ENCODE results near the gene MYRIP. TPM values are rescaled to one million over a fixed set of nuclear protein-coding genes. Genes with fewer than 3 reads are reported as not detected.

The MYRIP gene
- total and polyA plus RNA-seq, 10 of the 15 experiments (the other 5 are each of a cell fraction or from before 2014, with no cell fraction given), result 0.03 to 0.08 (median 0.04) TPM; not detected in 6

DNA sequence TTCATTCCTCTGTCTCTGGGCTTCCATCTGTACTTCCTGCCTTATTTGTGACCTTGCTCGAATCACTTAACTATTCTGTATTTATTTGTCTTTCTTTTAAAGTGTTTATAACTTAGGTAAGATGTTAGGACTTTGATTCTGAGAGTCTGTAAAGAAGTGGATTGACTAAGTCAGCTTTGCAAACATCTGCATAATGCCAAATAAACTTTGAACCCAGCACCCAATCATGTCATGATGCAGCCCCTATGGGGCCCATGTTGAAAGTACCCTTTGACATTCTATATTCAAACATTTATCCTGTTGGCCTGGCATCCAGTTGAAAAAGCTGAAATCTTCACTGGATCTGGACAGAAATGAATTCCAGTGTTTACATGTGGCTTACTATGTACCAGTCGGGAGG lies 3.8 kb upstream of the MYRIP start (continued):
- TF ChIP-seq, protein P1, sequence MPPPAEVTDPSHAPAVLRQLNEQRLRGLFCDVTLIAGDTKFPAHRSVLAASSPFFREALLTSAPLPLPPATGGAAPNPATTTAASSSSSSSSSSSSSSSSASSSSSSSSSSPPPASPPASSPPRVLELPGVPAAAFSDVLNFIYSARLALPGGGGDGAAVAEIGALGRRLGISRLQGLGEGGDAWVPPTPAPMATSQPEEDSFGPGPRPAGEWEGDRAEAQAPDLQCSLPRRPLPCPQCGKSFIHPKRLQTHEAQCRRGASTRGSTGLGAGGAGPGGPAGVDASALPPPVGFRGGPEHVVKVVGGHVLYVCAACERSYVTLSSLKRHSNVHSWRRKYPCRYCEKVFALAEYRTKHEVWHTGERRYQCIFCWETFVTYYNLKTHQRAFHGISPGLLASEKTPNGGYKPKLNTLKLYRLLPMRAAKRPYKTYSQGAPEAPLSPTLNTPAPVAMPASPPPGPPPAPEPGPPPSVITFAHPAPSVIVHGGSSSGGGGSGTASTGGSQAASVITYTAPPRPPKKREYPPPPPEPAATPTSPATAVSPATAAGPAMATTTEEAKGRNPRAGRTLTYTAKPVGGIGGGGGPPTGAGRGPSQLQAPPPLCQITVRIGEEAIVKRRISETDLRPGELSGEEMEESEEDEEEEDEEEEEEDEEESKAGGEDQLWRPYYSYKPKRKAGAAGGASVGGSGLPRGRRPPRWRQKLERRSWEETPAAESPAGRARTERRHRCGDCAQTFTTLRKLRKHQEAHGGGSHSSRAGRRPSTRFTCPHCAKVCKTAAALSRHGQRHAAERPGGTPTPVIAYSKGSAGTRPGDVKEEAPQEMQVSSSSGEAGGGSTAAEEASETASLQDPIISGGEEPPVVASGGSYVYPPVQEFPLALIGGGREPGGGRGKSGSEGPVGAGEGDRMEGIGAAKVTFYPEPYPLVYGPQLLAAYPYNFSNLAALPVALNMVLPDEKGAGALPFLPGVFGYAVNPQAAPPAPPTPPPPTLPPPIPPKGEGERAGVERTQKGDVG (CRISPR knock-in tag; IDR thresholded peaks at IDR 0.05), result no peak
- TF ChIP-seq CBX3 (IDR thresholded peaks at IDR 0.05; ENCODE audit: borderline replicate concordance, low read depth) (no peak), YBX1 (IDR thresholded peaks at IDR 0.05) (no peak), REST (IDR thresholded peaks at IDR 0.05; ENCODE audit: low read depth, low read length) (no peak), ZNF622 (IDR thresholded peaks at IDR 0.05) (no peak), SMAD1 (IDR thresholded peaks at IDR 0.05; ENCODE audit: low read depth, partially characterized antibody) (no peak), CREM (IDR thresholded peaks at IDR 0.05; ENCODE audit: low read depth) (no peak)

All from GM12878 (cell line).